GM21786 (cell line): ENCODE results near the gene DENND6B.

Source experiments
- ATAC-seq: cut with Tn5 transposase; IDR thresholded peaks from one replicate; pipeline ENCODE4 v1.9.1; 2021; ENCODE audit not compliant: unreplicated experiment

The DENND6B gene

DNA sequence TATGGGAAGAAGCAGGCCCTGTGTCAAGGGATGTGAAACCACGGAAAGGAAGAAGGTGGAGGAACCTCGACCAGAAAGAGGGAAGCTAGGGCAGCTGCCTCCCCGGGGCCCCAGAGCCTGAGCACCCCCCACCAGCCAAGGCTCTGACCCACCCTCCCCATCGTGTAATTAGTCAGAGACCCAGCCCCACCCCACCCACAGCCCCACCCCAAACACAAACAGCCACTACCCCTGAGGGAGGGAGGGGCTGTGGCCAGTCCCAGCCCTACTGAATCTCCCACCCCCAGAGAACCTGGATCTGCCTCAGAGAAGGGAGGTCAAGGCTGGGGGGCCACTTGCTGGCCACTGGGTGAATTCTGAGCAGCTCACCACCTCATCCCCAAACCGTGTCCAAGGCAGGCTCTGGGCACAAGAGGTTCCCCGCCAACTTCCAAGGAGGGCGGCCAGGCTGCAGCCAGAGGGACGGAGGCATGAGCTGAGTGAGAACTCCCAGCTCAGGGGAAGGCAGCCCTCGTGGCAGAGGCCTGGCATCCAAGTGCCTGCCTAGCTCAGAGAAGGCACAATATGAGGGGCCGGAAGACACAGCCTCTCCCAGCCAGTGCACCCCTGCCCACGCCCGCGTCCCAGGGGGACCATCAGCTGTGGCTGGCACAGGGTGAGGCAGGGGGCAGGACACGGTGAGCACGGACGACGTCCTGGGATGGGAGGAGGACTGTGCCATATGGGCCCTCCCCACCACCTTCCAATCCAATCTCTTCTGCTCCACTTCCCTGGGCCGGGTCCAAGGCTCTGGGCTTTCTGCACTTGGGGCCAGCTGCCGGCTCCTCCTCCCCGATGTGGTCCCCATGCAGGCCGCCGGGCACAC is 22.1 kb downstream of the DENND6B start:
- no peak for ATAC-seq

DNA sequence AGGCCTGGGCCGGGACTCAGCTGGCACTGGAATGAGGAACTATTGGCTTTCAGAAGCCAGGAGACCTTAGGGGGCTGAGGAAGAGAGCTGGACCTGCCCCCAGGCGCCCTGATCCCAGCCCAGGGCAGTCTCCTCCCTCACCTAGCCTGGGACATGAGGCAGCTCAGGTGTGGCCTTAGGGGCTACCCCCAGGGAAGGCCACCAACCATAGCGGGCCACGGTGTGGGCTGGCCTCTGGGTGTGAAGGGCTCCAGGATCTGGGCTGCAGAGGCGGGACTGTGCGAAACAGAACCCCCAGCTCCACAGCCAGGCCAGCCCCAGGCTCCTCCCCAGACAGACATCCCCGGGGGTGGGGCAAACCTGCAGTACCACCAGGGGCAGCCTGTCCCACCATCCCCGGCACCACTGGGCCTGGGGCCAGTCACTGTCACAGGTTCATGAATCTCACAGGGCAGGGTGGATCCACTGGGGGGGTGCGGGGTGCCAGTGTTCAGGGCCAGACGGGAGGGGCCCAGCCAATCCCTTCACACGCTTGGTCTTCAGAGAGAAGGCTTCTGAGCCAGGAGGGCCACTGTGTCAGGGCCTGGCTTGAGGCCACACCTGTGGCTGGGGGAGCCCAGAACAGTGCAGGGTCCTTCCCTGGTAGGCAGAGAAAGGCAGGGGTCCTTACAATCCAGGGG is 22.8 kb downstream of the DENND6B start:
- ATAC-seq, result no peak

DNA sequence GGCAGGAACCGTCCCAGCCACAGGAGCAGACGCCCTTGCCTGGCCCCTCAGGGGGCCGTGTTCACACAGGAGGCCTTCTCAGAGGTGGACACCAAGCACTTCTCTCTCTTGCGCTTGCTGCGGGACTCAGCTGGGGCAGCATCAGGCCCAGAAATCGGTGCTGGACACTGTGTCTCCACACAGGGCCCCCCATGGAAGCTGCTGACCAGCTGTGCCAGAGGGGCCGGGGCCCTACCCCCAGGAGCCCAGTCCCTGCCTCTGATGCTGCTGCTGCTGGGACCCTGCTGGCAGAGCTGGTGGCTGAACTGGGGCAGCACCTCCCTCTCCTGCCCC is 23.3 kb downstream of the DENND6B start:
- ATAC-seq, result no peak

DNA sequence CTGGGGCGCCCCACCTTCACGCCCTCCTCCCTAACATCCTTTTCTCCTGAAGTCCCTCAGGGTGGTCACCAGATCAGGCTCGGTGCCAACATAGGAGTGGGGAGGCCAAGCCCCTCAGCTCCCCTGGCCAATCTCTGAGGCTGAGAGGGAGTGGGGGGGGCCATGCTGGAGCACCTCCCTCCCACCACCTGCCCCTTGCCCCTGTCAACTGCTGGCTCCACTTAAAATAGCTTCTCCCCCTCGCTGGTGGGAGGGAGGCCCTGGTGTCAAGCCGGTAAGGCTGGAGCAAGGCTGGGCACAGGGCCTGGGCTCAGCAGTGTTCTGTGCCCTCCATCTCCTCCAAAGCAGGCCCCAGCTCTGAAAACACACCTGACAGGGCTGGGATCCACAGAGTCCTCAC is 24.2 kb downstream of the DENND6B start:
- ATAC-seq, result no peak

DNA sequence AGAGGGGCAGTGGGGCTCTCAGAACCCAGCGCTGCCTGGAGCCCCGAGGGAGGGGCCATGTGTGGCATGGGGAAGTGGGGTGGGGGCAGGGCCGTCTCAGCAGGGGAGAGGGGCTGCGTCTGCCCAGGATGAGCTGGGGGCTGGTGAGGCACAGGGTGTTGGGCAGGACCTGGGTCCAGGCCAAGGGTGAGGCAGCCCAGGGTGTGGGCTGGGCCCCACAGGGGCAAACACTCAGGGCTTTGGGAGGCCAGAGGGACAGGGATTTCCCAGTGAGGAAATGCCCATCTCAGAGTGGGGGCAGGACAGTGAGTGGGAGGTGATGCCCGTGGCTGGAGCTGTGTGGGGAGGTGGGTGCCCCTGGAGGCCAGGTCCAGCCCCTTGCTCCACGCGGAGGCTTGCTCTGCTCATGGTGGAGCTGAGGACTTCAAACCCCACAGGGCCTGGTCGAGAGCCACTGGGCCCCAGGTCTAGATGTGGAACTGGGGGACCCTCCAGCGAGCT is 24.7 kb downstream of the DENND6B start:
- ATAC-seq, result no peak

DNA sequence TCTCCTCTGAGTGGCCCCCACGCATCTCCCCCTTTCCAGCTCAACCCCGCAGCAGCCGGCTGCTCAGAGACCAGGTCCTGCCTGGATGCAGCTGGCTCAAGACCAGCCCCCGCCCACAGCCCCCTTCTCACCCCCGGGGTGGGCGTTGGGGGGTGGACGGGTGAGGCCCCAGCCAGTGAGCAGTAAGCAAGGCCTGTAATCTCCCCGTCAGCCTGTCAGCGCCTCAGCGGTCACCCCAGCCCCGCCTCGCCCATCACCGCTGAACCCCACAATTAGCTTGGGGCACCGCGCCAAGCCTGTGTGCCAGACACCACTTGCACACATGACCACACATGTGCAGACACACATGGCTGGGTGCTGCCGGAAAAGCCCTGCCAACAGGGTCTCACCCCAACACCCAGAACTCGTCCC is 25.2 kb downstream of the DENND6B start:
- no peak for ATAC-seq

DNA sequence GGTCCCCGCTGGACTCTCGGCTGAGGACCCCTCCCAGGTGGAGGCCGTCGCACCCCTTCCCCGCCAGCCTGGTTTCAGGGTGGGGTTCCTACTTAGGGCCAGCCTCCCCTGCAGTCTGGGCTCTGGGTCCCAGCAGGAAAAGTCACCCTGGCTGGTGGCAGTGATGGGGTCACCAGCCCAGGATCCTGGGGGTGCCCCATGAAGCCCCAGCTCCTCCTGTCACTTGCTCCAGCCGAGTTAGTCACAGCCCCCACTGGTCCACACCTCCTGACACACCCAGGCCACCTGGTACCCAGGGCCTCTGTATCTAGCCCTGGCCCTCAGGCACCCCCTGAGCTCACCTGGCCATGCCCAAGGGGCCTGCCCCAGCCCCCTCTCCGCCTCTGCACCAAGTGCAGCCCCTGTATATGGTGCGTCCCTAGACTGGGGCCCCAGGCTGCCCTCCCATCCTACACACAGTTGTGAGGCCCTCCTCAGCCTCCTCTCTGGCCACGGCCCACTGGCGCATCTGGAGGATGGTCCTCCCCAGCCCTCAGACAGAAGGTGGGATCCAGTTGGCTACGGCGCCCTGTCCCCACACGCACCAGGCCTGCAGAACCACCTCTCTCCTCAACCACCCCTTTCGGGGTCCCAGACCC is 26.1 kb downstream of the DENND6B start:
- ATAC-seq, result no peak

DNA sequence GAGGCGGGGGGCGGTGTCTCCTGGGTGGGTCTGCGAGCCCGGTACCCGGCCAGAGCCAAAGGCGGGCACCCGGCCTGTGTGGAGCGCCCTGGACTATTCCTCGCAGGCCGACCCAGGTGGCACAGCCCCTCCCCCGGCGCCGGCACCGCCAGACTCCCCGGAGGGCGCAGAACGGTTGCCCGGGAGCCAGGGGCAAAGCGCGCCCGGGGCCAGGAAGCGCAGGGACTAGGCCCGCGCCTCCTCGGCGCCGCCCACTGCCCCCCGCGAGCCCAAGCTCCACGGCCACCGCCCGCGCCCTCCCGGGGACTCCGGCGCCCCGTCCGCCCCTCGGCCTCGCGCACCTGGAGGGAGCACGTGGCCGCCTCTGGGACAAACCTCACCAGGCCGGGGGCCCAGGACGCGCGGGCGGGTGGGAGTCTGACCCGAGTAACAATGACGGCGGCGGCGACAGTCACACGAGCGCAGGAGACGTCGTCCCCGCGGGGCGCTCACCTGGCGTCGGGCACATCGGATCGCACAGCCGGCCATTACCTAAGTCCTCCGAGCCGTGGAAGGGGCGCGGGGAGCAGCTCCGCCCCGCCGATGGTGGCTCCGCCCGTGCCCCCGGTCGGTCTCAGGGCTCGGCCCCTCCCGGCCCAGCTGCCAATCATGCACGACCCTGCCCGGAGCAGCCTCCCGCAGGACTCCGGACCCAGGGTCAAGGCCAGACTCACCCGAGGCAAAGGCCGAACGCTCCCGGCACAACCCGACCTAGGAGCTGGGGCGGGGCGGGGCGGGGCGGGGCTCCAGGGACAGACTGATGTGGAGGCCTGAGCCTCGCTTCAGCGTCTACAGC is 26.8 kb downstream of the DENND6B start:
- ATAC-seq, result no peak

DNA sequence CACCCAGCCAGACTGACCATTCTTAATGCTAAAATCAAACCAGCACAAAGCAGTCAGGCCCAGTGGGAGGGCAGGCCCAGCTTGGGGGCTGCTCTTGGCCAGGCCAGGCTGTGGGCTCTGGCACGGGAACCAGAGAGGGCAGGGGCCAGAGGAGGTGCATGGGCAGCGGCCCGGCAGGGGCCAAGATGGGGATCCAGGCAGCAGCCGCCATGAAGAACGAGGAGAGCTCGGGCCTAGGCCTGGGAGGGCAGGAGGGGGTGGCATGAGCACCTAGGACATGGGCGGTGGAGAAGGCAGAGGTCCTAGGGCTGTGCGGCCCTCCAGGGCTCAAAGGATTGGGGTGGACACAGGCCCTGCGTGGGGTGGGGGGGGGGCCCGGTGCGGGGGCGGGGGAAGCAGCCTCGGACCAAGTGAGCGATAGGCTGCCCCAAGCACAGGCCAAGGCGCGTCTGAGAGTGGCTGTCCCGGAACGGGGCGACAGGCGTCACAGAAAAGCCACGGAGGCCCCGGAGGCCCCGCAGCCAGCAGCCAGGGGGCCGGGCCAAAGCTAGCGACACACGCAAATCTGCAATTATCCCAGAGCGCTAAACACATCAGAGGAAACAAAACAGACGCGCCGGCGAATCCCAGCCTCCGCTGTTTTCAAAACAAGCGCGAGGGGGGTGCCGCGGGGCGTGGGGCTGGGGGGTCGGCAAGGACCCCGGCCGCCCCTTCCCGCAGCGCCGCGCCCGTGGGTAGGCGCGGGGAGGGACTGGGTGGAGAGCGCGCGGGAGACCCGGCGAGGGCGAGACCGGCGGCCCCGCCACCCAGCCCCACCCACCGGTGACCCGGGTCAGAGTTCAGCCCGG is 27.7 kb downstream of the DENND6B start:
- no peak for ATAC-seq

DNA sequence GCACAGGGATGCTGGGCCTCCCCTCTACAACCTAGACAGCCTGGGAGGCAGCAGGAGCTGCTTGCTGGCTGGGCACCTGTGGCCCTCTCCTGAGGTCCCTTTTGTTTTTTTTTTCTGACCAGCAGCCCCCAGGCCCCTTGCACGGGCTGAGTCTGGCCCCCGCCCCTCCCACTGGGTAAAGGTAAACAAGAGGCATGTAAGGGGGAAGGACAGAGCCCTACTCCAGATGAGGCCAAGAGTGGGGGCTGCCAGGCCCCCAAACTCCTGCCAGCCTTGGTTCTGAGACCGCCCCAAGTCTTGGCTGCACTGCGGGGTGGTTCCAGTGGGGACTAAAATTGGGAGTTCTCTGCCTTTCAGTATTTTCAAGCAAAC is 28.6 kb downstream of the DENND6B start:
- no peak for ATAC-seq

DNA sequence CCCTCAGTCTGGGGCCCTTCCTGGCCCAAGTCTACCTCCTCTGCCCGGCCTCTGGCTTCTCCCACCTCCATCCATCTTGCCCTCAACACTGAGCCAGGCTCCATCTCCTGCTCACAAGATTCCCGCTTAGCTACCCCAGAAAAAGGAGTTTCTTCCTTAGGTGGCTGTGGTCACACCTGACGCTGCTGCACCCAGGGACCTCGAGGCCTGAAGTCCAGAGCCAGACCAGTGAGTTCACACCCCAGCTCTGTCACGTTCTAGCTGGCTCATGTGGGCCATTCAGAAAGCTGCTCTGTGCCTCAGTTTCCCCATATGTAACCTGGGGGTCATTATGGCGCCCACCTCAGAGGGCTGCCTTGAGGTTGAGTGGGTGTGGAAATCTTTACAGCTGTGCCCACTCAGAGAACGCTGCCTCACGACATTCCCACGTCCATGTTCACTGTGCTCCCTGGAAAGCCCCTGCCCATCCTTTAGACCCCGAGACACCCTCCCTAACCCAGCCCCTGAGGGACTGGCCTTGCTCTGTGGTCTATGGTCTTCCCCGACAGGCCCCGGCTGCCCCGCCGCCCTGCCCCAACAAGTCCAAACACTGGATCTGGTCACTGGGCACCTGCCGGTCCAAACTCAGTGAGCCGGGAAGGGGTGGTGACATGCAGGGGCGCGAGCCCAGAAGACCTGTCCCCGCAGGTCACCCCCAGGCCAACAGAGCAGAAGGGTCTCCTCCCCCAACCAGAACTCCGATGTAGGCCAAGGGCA is 29.1 kb downstream of the DENND6B start:
- ATAC-seq, result no peak

DNA sequence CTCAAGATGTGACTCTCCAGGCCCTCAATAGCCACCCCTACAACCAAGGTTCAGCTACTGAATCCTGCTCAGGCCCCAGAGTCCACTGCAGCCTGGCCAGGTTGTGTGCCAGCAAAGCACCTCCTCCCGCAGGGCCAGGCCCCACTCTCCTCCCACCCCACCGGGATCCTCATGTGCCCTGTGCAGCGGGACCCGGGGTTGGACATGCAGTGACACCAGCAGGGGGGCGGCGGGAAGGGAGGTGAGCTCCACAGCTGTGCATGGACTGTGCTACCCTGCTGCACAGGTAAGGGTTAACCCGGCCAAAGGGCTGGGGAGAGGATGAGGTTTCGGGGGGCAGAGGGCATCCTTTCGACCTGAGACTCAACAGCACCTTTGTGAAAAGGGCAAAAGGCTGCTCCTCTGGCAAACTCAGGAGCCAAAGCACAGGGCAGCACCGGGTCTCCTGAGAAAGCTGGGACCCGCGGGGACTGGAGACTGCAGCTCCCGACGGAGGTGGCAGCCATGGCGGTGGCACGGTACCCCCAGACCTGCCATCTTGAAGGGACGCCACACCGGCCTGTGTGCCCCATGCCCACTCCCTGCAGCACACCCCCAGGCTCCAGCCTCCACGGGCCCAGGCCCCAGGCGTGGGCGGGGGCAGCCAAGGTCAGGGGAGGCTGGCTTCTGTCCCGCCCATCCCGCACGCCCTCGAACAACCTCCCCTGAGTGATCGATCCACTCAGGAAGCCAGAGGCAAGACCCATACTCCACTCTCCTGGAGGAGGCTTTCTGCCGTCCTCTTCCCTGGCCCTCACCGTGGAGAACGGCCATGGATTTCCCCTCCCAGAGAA is 29.9 kb downstream of the DENND6B start:
- no peak for ATAC-seq

DNA sequence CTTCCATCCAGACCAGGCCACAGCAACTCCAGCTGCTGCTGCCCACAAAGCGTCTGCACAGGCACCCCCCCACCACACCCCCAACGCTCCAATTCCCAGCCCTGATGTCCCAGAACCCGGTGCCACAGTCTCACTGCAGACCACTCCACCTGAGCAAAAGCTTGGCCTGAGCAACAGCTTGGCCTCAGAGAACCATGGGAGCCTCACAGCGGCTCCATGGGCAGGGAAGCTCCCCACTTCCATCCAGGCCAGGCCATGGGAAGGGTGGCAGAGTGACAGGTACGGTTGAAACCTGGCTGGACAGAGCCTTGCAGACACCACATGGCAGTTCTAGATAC is 32.5 kb downstream of the DENND6B start:
- ATAC-seq, result no peak

DNA sequence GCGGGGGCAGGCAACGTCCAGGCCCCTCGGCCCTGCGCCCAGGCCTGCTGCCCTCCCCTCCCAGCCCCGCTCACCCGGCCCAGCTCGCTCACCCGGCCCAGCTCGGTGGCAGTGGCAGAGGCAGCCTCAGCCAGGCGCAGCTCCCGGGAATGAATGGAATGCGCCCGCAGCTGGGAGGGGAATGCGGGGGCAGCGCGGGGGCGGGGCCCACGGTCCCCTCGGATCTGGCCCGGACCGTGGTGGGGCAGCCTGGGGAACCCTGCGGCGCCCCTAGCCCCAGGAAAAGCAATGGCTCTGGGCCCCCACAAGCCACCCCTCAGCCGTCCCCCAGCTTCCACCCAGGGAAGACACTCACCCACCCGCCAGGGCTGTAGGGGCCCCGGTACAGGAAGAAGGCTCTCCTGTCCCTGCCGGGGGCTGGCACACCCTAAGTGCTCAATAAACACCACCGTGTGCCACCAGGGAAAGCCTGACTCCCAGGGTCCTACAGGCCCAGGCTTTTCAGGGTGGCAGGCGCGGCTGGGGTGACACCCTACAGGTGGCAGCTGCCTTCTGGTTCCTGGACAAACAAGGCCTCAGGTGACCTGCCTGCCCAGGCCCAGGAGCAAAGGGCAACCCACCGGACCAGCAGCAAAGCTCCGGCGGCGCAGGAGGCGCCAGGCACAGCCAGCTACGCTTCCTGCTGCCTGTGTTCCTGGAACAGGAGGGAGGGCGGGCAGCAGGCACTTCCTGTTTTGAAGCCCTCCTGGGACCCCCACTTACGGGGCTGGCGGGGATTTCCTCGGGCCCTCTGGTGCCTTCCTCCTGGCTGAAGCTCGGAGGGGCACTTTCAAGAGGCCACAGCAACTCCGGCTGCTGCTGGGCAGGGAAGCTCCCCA is 33.1 kb downstream of the DENND6B start:
- no peak for ATAC-seq

DNA sequence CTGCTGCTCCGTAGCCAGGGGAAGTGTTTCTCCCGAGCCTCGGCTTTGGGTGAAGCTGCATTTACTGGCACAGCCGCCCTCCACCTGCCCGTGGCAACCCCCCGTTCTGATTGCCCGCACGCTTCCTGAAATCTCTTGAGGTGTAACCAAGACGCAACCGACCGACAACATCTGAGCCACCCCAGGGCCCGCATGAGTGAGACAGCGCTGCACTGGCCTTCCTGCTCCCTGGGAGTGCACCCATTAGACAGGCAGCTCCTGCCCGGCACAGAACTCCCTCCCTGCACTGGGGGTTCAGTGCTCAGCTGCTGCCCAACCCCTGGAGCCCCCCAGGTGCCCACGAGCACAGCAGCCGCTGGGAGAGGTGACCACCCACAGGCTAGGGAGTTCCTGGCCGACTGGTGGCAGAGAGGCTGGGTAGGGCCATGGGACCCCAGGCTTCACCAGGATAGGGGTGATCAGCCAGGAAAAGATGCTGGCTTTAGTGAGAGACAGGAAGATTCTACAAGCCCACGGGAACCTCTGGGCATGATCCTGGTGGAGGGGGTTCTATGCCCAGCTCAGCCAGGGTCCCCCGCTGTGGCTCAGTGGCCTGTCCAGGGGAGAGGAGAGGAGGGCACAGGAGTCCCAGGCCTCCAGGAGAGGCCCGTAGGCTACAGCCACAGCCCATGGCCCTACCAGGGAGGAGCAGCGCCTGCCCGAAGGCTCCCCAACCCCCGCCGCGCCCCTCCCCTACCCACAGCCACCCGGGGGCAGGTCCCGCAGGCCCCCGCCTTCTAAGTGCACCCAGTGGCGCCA is 34.0 kb downstream of the DENND6B start:
- no peak for ATAC-seq

DNA sequence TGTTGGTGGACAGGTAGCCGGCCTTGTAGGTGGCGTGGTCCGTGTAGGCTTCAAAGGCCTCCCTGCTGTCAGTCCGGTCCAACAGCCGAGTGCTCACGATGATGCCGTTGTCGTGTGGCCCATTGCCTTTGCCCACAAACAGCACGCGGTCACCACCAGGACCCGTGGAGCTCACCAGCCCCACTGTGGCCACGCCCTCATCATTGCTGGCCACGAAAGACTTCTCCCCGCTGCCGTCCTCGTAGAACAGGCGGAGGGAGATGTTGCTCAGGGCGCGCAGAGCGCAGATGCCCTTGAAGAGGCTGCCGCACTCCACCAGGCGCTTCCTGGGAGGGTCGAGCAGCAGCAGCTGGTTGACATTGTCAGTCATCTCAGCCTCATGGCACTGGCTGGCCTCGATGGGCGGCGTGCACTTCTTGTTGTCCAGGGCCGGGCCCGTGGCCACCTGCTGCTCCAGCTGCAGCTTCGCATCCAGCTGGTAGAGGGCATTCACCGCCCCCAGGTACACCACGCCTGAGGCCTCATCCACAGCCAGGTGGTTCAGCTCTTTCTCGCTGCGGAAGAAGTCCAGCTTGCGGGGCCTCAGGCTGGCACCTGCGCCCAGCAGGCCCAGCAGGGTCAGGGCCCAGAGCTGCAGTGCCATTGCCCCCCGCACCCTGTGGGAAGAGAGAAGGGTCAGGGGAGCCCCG is 36.7 kb downstream of the DENND6B start:
- ATAC-seq, result no peak
